ENCODE measurements around the gene CD8B.

CD8B gene

DNA sequence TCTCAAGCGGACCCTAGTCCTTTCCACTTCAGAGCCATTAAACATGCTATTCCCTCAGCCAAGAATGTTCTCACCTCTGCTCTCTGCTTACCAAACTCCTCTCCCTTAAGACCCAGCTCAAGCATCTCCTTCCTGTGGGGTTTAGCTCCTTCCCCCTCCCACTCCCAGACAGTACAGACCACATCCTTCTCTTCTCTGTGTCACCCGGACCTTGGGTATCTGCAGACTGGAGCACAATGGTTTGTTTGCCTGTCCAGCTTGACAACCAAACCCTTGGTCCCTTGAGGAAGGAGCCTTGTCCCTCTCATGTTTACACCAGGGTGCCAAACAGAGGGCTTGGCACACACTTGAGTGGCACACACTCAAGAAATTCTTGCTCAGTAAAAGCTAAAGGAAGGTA is 66.8 kb downstream of the CD8B start:
- no peak for FAIRE-seq

- FAIRE-seq, result no peak
Measured at GRCh38 chr2:86793752-86794151, 67.9 kb downstream of the CD8B start.

GRCh38 chr2:86791573-86791972 is 70.1 kb downstream of the CD8B start:
- no peak for FAIRE-seq

GRCh38 chr2:86790676-86791572 is 70.8 kb downstream of the CD8B start, which contains the start of gene CD8A:
Gene CD8A, minus strand, starts transcription at chr2:86790913. Its CDS starts 88 bp downstream, at chr2:86790825.
- FAIRE-seq, result no peak

DNA sequence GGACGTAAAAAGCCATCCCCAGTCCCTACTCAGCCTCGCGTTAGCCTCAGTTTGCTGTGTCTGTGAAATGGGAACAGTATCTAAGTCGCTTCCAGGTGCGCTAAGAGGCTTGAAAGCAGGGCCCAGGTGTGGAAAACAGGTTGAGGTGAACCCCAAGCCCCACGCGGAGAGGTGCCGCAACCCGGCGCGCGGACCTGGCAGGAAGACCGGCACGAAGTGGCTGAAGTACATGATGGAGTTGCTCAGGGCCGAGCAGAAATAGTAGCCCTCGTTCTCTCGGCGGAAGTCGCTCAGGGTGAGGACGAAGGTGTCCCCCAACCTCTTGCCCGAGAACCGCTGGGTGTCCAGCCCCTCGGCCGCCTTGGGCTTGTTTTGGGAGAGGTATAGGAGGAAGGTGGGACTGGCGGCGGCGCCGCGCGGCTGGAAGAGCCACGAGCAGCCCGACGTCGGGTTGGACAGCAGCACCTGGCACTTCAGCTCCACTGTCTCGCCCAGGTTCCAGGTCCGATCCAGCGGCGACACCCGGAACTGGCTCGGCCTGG is 71.5 kb downstream of the CD8B start:
- FAIRE-seq, result no peak

- FAIRE-seq, result no peak
Measured at GRCh38 chr2:86789687-86790133, 72.0 kb downstream of the CD8B start.

GRCh38 chr2:86788881-86789686 is 72.6 kb downstream of the CD8B start:
- FAIRE-seq, result no peak

DNA sequence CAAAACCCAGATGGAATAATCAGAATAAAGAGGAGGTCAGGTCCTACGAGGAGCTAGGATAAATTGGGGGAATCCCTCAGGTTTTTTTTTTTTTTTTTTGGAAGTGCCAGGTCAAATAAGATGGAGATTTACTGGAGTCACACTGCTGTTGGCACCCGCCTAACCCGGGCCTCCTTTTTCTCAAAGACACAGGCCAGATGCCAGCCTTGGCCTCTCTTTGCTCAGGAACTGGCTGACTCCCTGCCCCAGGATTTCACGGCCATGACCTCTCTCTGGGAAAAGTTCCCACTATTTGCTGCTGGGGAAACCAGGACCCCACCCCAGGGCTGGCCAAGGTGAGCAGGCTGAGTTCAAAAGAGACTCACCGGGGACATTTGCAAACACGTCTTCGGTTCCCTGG is 73.5 kb downstream of the CD8B start:
- no peak for FAIRE-seq

GRCh38 chr2:86787736-86788135 is 74.0 kb downstream of the CD8B start:
- no peak for FAIRE-seq

DNA sequence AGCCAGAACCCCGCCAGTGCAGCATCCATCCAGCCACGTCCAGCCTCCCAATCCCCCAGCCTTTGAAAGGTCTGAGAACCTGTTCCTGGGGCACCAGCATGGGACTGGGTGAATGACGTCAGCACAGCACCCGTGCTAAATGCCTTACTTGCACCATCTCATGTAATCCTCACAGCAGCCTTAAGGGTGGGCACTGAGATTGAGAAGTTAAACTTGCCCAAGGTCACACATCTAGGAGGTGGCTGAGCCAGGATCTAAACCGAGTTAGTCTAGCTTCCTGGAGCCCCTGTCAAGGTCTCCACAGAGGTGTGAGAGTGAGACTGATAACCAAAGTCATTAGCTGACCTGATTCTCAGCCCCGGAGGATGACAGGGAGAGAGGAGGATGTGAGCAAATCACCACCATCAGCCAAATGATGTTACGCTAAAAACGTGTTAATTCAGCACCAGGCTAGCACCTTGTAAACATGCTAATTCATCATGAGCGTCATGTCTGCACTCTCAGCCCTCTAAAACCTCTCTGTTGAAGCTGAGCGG is 75.6 kb downstream of the CD8B start:
- no peak for FAIRE-seq

DNA sequence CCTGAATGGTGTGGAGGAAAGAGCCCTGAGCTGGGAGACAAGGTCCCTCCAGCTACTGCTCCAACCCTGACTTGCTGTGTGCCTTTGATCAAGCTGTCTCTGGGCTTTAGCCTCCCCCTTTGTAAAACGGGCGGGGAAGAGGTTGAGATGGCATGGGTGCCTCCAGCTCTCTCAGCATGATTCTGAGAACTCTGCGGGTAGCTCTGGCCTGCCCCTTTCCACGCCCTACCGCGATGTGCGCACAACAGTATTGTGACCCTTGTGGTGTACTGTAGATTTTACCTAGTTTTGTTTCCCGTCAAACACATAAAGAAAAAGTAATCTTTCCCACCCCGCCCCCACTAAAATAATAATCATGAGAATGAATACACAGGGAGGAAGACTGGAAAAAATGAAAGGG is 76.2 kb downstream of the CD8B start:
- FAIRE-seq, result no peak

DNA sequence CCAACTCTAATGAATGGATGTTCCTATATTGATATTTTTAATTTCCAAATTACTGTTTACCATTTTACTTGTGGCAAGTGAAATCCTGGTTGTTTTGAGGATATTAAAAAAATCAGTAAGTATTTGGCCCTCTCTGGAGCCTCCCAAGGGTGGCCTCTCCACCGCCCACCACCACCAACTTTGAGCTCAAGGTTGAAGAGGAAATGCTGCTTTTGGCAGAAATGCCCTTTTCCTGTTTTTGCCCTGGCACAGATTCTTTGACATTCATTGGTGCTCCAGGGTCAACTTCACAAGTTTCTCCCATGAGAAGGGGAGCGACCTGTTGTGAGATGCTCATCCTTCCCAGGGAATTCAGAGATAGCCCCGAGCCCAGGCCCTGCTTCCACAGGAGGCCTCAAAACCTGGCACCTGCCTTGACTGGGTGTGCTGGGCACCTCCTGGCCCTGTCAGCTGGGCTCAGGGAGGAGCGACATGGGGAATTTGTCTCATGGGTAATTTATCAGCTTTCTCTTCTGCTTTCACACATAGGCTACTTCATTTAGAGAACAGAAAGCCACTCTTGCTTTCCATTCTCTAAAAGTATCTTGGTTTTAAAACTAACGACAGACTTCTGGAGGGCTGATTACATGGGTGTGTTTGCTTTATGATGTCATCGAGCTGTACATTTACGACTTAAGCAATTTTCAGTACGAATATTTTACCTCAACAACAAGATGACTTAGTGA is 77.9 kb downstream of the CD8B start:
- no peak for FAIRE-seq

GRCh38 chr2:86782748-86783147 is 78.9 kb downstream of the CD8B start:
- no peak for FAIRE-seq

DNA sequence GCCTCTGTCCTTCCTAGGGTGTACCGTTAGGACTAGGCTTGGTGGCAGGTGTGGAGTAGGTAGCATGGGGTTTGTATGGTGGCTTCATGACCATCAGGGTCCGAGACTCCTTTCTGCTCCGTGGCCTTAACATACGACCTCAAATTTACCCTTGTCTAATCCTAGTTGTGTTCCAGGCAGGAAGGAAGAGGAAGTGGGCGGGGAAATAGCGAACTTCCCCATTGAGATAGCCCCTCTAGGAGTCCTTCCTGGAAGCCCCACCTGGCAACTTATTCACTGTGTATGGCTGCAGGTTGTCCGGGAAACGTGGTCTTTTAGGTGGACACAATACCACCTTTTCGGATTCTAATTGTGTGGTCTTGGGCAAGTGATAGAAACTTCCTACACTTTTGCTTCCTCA is 80.3 kb downstream of the CD8B start:
- FAIRE-seq, result no peak

GRCh38 chr2:86779971-86780370 is 81.7 kb downstream of the CD8B start:
- no peak for FAIRE-seq

- FAIRE-seq, result no peak
Measured at GRCh38 chr2:86778957-86779356, 82.7 kb downstream of the CD8B start.

GRCh38 chr2:86776532-86776931 is 85.2 kb downstream of the CD8B start:
- FAIRE-seq, result no peak

DNA sequence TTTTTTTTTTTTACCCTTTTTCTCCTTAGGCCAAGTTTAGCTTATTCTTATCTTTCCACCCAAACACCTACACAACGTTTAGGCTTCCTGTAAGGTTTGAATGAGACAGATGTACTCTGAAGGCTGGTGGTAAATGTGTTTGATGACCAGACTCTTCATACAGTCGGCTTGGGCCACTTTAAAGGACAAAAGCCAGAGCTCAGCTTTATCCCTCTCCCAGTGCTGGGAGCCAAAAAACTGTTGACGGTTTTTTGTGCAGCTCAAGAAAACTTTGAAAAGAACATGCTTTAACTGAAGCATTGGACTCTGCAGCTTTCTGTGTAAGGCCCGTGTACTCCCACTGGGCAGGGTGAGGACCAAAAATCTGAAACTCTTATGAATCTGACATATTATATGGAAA is 86.3 kb downstream of the CD8B start:
- no peak for FAIRE-seq

DNA sequence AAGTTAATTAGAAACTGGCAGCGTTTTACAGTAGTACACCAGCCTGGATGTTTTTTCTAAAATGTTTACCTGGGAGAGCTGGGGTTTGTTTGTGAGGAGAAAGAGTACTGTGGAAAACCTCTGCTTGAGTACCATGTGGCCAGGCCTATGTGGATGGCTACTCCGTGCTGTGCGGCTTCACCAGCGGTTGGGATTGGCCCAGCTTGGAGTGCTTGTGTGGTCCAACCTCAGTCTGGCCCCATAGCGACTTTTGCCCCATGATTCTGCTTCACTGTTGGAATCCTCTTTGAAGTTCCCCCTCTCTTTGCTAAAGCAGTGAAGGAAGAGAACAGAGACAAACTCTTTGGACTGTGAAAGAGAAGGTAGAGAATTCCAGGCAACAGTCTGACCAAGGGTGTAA is 86.8 kb downstream of the CD8B start:
- FAIRE-seq, result no peak

DNA sequence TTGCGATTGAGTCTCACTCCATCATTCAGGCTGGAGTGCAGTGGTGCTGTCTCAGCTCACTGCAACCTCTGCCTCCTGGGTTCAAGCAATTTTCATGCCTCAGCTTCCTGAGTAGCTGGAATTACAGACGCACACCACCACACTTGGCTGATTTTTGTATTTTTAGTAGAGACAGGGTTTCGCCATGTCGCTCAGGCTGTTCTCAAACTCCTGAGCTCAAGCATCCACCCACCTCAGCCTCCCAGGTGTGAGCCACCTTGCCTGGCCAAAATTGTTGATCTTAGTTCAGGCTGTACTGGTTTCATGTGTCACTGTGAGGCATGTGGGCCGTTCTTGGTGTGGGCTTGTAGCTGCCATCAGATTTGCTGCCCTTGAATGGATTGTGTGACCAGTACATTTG is 89.1 kb downstream of the CD8B start:
- no peak for FAIRE-seq

GRCh38 chr2:86770816-86771301 is 90.8 kb downstream of the CD8B start:
- FAIRE-seq, result no peak

GRCh38 chr2:86769838-86770237 is 91.8 kb downstream of the CD8B start:
- no peak for FAIRE-seq
